Lower lobe of right lung (tissue), 2 donors: ENCODE data around the gene NPFFR2. TPM values are rescaled to one million over a fixed set of nuclear protein-coding genes. Genes with fewer than 3 reads are reported as not detected.
A peak's percentile ranks its signal among the peaks of the same experiment; 100 is the strongest.

Source experiments
- ATAC-seq, 2 donors: fragments of 200-7000 bp; cut with Tn5 transposase; one replicate each; pipeline ENCODE4 v1.9.1; 2020 to 2022; ENCODE audit warnings: mild to moderate bottlenecking in 2 of 2, moderate library complexity in 2 of 2
- DNase-seq: peaks from one replicate; pipeline ENCODE4 v3.0.0-alpha.2; 2020
- H3K27ac ChIP-seq: fragments of 200-600 bp; one replicate; pipeline ENCODE4 v1.8.0; 2022
- H3K27me3 ChIP-seq: fragments of 200-600 bp; one replicate; pipeline ENCODE4 v1.8.0; 2022; ENCODE audit warnings: low read depth
- H3K36me3 ChIP-seq: fragments of 200-600 bp; one replicate; pipeline ENCODE4 v1.8.0; 2022; ENCODE audit warnings: mild to moderate bottlenecking
- H3K4me1 ChIP-seq: fragments of 200-600 bp; one replicate; pipeline ENCODE4 v1.8.0; 2022
- H3K4me3 ChIP-seq: fragments of 200-600 bp; one replicate; pipeline ENCODE4 v1.8.0; 2022; ENCODE audit warnings: mild to moderate bottlenecking
- H3K9me3 ChIP-seq: fragments of 200-600 bp; one replicate; pipeline ENCODE4 v1.8.0; 2022
- CTCF ChIP-seq: fragments of 200-600 bp; IDR thresholded peaks from one replicate; pipeline ENCODE4 v1.8.0; 2022; ENCODE audit warnings: antibody characterized with exemption, mild to moderate bottlenecking
- intact Hi-C: fragments of 100-400 bp; cut with DNase I; formaldehyde crosslinking; loops from one replicate; pipeline ENCODE4 v1.11.0; 2022
- total RNA-seq: library from RNA; stranded (reverse); fragmentation: NEBNext Ultra II Directional; extraction: Animal tissue kit (Norgen Biotek cat#: 25700); gene quantifications from one replicate; pipeline ENCODE4 v1.2.1, GENCODE V29; 2021
- donor health status: DM: no; HTN: yes; CAD: no; lungs with severe emphysema.

The NPFFR2 gene
- total RNA-seq, 1 donor from 2014 or later: not detected

DNA sequence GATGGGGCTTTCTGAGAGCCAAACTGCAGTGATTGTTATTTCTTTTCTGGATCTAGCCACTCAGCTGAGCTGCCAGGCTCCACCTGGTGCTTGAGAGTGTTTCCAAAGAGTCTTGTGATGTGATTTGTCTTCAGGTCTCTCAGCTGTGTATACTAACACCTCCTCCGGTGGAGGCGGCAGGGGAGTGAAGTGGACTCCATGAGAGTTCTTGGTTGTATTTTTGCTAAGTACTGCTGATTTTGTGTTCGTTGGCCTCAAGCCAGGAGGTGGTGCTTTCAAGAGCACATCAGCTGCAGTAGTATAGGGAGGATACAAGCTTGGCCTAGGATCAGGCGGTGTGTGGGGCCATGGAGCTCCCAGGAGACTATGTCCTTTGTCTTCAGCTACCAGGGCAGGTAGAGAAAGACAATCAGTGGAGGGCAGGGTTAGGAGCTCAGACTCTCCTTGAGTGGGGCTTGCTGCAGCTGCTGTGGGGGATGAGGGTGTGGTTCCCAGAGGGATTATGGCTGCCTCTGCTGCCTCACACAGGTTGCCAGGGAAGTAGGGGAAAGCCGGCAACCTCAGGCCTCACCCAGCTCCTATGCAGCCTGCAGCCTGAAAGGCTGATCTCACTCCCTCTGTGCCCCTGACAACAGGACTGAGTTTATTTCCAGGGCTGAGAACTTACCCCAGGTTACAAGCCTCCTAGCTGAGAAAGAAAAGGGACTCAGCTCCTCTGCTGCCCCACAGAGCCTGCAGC lies 62.4 kb downstream of the NPFFR2 start:
- intact Hi-C loops: no loop called here
- no peak overlapping the region for H3K4me3 ChIP-seq
- H3K36me3 ChIP-seq: no peaks in the 10 kb centered on the region
- DNase-seq: peak; percentile 80
- ATAC-seq: peak; percentile 93 to 97
- no peak overlapping the region for H3K27ac ChIP-seq
- H3K9me3 ChIP-seq: no peaks in the 10 kb centered on the region
- no peaks in the 10 kb centered on the region for H3K4me1 ChIP-seq
- no peaks in the 10 kb centered on the region for H3K27me3 ChIP-seq
- no peak for TF ChIP-seq CTCF

DNA sequence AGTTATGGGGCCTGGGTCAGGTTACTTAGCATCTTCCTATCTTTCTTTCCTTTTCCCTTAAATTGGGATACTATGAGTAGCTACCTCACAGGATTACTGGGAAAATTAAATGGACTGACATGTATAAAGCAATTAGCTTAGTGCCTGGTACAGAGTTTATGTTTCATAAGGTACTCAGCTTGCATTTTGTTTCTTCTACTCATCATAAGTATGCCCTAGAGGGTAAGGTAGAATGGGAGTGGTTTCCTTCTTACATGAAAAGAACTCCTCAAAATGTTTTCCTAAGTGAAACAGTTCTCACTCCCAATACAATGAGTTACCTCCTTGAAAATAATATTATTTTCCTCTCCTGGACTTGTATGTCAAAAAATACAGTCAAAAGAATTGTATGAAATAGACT lies 75.7 kb downstream of the NPFFR2 start:
- no peaks in the 10 kb centered on the region for H3K27me3 ChIP-seq

GRCh38 chr4:72109364-72109763 lies 77.6 kb downstream of the NPFFR2 start:
- Histone ChIP-seq H3K9me3 (no peaks in the 10 kb centered on the region), H3K4me1 (no peaks in the 10 kb centered on the region), H3K27me3 (no peaks in the 10 kb centered on the region), H3K27ac (no peak overlapping the region), H3K36me3 (no peaks in the 10 kb centered on the region), H3K4me3 (no peak overlapping the region)
- intact Hi-C loops: no loop called here
- DNase-seq (no peak), ATAC-seq (no peak)
- no peak for TF ChIP-seq CTCF

More for the DNA sequence above, 75.7 kb downstream of the NPFFR2 start:
- no peaks in the 10 kb centered on the region for H3K36me3 ChIP-seq
- no peaks in the 10 kb centered on the region for H3K9me3 ChIP-seq
- H3K27ac ChIP-seq: no peak overlapping the region
- H3K4me1 ChIP-seq: no peaks in the 10 kb centered on the region
- DNase-seq: no peak
- no peak overlapping the region for H3K4me3 ChIP-seq
- intact Hi-C loops: no loop called here
- TF ChIP-seq CTCF: no peak
- ATAC-seq: no peak

DNA sequence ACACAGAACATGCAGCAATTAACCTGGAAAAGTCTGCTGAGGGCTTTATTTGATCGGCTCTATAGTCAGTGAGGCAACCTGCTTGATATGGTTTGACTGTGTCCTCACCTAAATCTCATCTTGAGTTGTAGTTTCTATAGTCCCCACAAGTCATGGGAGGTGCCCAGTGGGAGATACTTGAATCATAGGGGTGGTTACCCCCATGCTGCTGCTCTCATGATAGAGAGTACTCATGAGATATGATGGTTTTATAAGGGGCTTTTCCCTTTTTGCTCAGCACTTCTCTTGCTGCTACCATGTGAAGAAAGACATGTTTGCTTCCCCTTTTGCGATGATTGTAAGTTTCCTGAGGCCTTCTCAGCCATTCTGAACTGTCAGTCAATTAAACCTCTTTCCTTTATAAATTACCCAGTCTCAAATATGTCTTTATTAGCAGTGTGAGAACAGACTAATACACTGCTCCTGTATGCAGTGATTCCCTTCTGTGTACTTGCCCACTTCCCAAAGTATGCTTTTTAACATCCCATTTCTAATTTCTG lies 78.2 kb downstream of the NPFFR2 start:
- Histone ChIP-seq H3K27me3 (no peaks in the 10 kb centered on the region), H3K4me3 (no peak overlapping the region), H3K36me3 (no peaks in the 10 kb centered on the region), H3K4me1 (no peaks in the 10 kb centered on the region), H3K9me3 (no peaks in the 10 kb centered on the region), H3K27ac (no peak overlapping the region)
- ATAC-seq (no peak), DNase-seq (no peak)
- intact Hi-C loops: no loop called here
- no peak for TF ChIP-seq CTCF

- Histone ChIP-seq H3K27ac (no peak overlapping the region), H3K4me1 (no peaks in the 10 kb centered on the region), H3K27me3 (no peaks in the 10 kb centered on the region), H3K36me3 (no peaks in the 10 kb centered on the region), H3K9me3 (no peaks in the 10 kb centered on the region), H3K4me3 (no peak overlapping the region)
- TF ChIP-seq CTCF: no peak
- intact Hi-C loops: no loop called here
- no peak for ATAC-seq
- no peak for DNase-seq
Measured at GRCh38 chr4:72110886-72111285, 79.1 kb downstream of the NPFFR2 start.
